Activated CD4-positive, CD25-positive, alpha-beta regulatory T cell (primary cell): ENCODE measurements around the gene MAP3K15.

Experiments used
- DNase-seq, 4 experiments: peaks; one replicate each; lab custom pipeline; 2025; lab: John Stamatoyannopoulos, UW

The MAP3K15 gene

DNA sequence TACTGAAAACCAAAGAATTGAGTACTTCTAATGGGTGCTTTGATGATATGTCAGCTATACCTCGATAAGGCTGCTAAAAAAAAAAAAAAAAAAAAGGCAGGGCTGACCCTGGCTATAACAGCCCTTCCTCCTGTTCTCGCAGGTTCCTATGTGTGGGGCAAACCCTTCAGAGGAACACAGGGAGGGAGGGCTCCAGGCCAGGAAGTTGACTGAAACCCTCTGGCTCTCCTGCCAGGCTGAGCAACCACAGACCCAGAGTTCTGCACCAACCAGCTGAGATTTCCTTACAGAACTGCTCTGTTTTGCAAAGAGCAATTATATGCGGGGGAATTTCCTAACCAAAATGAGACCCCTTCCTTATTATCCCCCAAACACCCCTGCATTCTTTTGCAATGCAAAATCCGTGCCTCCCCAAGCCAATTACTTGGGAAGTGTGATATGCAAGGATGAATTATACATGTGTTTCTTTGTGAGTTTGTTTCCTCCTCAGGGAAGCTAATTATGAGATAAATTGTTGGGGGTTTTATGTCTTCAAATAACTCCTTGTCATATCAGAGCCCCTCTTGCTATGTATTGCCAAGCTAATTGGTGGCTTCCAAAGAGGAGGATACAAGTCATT lies 126.0 kb downstream of the MAP3K15 start:
- no peak for DNase-seq

DNA sequence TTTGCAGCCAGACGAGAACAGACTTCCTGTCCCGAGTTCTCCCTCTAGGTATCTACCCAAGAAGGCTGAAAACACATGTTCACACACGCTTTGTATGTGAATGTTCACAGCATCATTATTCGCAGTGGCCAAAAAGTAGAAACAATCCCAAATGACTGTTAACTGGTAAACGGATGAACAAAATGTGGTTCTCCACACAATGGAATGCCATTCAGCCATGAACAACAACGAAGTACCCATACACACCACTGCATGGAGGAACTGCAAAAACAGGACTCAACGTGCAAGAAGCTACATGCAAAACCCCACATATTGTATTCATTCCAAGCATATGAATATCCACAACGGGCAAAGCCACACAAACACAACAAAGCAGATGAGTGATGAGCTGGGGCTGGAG lies 126.6 kb downstream of the MAP3K15 start:
- DNase-seq: no peak

DNA sequence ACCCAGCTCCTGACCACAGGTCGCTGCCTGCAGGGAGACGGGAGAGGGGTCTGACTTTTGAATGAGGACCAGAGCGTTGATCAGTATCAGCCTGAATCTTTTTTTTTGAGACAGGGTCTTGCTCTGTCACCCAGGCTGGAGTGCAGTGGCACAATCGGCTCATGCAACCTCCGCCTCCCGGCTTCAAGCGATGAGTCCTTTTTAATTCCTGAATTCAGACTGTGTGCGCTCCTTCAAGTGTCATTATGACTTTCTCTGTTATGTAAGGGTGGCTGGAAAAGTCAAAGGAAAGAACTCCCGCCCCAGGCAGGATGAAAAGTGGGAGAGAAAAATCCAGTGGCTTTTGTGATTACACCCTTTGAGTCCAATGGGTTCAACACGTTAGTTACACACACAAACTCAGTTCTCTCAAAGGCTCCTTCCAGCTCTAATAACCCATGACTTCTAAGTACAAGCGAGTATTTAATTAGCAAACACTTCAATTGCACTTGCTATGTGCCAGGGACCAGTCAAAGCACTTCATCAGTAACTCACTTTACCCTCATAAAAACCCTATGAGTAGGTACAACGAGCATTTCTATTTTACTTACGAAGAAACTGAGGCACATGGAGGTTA lies 127.1 kb downstream of the MAP3K15 start:
- DNase-seq: no peak

DNA sequence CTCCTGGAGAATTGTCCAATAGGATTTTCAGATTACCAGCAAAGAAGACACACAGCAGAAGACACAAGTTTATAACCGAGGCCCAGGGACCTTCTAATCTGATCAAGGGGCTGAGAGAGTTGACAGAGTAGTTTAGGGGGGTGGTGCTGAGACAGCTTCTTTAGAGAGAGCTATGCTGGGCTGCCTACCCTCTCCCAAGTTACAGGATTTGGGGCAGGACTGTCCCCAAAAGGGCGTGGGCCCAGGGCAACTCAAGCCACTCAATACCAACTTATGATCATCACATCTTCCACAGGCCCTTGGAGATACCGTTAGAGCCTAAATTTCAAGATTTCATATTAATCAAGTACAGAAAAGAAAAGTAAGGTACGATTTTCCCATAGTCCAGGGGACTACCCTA lies 128.6 kb downstream of the MAP3K15 start:
- DNase-seq: no peak

DNA sequence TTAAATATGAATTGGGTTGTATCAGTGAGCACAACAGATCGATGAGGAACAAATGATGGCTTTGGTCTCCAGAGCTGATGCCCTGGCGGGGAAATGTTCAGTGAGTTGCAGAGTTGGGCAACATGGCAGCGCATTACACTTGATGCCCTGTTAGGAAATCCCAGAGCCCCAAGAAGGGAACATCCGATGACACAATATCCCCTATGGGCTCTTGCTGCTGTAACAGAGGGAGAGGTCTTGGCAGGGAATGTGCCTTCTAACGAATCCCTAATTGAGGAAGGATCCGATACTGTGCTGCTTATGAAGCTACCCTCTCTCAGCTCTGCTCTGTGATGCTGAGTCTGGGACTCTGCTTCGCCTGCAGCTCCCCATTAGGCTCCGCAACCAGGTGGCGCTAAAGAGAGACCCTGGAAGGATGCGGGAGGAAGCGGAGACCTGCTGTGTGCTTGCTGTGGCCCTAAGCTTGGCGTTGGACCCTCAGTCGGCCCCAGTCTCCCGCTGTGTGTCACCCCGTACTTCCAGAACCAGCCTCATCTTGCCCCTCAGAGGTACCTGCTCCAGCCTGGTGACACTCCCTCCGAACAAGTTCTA lies 132.7 kb downstream of the MAP3K15 start:
- DNase-seq: peak; percentile 0 to 9 (median 5)

DNA sequence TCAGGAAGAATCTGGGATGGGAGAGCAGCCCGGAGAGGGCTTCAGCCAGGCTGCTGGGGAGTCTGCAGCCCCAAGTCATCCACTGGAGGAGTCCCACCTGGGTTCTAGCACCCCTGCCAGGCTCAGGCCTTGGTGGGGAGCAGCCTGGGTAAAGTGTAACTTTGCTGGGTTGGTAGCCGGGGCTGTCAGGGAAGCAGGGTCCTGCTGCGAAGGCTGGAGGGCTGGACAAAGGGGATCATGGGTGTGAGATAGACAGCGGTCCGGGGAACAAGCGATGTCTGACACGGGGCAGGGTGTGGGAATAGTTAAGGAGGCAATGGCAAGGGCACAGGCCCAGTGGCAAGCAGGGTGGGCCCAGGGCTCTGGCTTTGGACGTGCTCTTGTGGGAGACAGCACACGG lies 134.0 kb downstream of the MAP3K15 start:
- DNase-seq: no peak

DNA sequence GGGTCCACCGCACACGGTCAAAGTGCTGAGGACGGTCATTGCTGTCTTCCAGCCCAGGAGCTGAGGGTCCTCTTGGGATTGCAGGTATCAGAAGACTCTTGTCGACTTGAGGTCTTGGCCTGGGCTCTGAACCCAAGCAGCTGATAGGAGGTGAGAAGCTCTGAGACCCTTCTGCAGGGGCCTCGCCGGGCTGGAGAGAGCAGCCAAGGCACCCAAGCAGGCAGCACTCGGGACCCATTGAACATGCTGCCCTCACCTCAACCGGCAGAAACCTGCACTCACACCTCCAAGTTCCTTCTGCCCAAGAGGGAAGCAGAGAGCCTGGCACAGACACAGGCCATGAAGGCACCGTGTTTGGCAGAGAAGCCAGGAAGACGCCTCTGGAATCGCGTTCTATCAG lies 137.5 kb downstream of the MAP3K15 start:
- no peak for DNase-seq

DNA sequence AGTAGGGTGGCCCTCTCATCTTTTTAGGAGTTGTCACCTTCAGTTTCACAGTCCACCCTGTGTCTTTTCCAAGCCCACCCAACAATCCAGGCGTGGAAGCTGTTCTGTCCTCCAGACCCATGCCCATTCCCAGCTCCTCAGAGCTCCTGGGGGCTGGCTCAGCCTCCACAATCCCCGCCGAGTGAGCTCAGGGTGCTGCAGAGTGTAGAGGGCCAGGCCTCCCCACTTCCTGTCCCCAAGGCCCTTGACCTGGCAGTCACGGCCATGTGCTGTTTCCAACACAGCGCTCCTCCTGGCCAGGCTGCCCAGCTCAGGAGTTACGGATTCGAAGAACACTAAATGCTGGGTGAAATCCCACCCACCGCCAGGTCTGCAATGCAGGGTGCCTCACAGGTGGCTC lies 139.8 kb downstream of the MAP3K15 start:
- no peak for DNase-seq

DNA sequence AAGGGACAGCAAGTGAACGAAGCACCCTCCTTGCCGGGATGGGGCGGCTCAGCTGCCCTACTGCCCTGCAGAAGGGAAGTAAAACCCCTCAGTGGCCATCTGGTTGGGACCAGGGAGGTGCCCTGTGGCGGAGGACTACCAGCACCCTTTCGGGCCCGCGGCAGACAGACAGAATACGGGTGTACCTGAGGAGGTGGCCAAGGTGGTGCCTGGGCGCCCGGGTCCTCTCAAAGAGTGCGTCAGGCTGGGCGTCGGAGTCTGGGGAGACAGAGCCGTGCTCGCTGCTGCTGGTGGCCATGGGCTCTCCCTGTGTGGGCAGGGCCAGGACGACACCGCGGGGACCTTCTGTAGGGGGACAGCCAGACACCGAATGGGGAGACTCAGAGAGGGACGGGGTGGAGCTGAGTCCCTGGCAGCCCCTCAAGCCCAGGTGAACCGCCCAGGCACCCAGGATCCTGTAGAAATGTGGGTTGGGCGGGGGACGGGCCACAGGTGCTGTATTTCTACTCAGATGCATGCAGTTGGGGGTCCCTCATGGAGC lies 141.9 kb downstream of the MAP3K15 start:
- no peak for DNase-seq

DNA sequence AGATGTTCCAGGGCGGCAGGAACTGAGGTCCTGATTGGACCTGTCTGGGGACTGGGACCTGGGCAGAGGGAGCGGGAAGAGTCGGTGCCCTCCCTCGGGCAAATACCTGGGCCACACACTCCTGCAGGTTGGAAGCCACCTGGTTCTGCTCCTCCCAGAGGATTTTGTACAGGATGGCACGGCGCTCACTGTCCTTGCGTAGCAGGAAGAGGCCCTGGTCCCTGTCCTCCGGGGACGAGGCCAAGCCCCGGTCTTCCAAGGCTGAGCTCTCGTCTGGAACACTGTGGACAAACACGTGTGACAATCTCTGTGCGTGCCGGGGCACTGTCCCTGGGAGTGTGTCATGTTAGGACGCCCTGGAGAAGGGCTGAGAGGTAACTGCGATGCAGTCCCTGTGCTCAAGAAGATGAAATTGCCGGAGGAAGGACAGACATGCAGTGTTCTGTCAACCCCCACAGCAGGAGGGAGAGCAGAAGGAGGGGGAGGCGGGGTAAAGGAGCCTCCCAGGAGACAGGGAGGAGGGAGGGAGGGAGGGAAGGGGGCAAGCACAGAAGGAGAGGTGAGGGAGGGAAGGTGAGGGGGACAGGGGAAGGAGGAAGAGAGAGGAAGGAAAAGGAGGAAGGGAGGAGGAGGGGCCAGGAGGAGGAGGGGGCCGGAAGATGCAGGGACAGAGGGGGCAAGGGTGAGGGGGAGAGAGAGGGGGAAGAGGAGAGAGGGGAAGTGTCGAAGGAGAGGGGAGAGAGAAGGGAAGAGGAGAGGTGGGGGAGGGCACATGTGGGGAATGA lies 142.6 kb downstream of the MAP3K15 start:
- DNase-seq: no peak

DNA sequence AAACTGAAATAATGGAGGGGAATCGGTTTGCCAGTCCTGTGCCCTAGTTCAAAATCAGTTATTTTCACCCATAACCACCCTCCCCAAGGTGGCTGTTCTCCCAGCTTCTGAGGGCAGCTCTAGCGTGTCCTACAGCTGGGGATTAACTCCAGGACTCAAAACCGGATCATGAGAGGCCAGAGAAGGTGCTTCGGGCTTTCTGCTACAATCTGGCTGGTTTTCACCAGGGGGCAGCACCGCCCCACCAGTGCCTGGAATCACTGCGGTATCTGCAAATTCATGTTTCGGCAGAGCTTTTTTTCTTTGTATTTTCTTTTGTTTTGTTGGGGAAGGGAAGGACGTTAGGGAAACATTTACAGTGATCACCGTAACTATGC lies 143.2 kb downstream of the MAP3K15 start:
- peak; percentile 4 to 40 (median 22) for DNase-seq

DNA sequence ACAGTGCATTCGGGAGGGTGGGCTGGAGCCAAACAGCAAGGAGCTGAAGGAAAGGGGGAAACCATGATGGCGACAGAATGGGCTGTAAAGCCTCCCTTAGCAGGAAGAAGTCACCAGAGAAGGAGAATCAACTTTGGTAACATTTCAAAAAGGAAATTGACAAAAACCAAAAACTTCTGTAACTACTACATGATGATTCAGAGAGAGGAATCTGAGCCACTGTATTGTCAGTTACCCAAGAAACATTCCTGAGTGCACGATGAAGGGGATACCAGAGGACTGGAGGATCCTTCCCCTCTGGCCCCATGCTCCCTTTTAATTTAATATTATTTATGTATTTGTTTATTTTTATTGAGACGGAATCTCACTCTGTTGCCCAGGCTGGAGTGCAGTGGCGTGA lies 145.2 kb downstream of the MAP3K15 start:
- no peak for DNase-seq

DNA sequence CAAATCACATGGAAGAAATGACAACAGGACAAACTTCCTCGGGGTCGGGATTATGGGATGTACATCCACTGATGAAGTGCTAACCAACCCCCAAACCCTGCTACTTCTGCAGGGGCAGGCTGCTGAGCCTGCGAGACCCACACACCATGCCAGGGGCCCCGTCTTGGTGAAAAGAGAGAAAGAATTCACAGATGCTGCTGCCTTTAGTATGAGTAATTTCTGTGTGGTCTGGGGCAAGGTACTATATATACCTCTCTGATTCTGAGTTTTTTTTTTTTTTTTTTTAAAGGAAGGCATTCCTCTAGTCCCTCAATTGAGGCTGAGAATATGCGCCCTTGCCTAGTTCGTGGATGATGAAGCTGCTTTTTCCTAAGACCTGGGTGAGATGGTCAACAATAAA lies 146.7 kb downstream of the MAP3K15 start:
- DNase-seq: no peak

DNA sequence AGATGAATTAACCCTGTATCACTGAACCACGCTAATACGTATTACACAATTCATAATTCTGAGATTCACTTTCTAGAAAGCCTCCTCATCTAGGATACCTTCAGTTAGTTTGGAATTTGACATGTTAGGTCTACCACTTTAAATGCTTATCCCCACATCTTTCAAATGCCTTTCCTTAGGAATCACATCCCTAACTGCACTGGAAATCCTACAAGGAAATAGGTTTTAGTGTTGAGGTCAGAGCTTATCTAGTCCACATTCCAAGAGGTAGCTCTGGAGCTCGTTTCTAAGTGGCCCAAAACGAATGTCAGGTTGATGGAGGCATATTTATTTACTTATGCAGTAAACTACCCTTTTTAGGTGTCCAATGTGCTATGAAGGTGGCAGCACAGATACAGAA lies 153.6 kb downstream of the MAP3K15 start:
- DNase-seq: no peak

DNA sequence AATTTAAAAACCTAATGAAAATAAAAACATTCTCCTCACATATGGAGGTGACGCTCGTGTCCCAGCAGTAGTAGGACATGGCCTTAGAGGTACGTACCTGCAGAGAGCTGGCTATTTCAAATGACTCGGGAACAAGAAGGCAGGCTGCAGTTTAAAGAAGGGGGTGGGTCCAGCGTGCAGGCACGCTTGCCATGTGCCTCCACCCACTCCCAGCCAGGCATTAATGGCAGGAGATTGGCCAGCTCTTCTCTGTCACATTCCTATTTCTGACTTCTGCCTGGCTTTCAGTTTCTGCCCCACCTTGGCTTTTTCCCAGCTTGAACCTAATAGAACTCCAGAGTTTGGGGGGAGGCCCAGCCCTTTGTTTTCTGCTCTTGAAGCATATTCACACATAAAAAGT lies 154.4 kb downstream of the MAP3K15 start:
- DNase-seq: no peak

DNA sequence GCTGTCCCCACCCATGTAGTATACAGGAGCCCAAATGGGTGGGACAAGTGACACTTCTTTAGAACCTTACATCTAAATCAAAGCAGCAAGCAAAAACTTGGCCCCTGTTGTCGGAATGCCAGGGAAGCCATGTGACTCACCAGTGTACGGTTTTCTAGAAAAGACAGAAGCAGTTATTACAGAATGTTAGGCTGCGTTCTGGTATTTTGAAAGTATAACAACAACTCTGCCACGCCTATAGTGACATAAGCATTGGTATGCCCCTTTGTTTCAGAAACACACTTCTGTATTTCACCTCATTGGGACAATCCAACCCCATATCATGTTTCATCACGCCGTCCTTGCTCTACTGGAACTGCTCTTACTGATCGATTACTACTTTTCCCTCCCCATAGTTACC lies 156.8 kb downstream of the MAP3K15 start:
- no peak for DNase-seq

DNA sequence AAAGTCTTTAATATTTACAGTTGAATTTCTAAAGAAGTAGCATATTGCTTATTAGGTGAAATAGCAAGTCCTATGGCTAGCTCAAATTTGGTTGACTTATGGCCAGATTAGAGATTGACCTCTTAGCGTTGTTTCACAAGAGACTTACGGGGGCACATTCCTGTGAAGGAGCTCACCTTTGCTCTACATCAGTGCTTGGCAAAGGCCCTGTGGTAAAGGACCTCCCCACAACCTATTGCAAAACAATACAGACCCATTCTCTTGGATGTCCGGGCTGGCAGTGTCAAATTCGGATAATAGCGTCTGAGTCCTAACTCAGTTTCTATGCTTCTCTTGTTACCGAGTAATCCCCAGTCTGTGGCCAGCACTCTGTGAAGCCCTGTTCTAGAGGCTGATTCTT lies 160.7 kb downstream of the MAP3K15 start:
- no peak for DNase-seq

DNA sequence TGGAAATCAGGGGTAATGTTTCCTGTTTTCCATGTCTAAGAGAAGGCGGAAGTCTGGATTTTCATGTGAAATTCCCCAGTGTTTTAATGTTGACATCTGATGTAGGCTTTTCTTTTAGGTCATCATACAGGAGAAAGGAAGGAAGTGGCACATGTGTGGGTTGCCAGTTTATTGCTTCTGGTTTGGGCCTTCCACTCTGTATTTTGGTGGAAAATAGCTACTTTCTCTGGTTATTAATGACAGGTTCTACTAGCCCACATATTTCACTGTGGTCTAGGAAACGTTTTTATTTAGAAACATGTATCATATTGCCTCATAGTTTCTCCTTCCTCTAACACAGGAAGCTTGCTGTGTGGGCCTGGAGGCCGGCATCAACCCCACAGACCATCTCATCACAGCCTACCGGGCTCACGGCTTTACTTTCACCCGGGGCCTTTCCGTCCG lies 164.3 kb downstream of the MAP3K15 start:
- DNase-seq: no peak

DNA sequence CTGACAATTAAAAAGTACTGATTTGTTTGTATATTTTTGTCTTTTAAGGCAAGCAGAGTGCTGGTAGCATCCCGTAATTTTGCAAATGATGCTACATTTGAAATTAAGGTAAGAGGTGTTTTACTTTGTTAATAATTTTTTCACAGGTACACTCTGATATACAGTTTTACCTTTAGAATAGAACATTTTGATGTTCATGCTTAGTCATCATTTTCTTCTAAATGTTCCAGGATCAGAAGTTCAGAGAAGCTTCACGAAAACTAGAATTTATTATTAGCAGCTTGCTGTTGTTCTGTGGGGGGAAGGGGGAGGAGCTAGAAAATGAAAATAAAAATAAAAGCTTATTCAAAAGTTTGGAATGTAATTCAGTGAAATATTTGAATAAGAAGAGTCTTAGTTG lies 166.0 kb downstream of the MAP3K15 start:
- DNase-seq: no peak

DNA sequence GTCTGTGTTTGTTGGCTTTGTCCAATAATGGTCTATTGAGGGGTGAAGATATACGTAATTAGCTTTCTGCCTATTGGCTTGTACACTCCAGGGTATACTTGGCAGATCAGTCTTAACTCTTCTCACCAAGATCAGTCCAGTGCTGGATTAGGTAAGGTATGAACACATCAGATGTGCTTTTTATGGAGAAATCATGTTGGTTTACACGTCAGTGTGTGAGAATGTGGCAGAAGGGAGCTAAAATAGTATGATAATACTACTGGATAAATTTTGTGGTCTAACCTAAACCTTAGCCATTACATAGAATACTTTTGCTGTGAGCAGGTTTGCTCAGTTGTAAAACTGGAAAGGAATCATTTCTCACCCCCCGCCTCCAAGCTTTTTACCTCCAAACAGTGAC lies 167.4 kb downstream of the MAP3K15 start:
- no peak for DNase-seq

DNA sequence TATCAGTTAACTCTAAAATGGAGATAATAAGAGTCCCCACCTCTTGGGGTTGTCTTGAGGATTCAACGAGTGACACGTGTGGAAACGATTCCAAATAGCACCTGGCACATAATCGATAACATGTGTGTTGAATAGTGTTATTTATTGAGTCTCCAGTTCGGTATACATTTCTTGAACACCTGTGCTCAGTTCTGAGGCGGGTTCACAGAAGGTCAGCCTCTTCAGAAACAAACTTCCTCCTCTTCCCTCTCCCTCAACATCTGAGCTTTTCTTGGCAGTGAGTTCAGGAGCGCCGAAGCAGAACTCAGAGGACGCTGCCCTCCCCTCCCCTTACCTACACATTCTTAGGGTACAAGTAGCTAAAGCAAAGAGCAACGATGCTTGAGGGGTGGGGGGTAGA lies 170.6 kb downstream of the MAP3K15 start:
- DNase-seq: no peak

DNA sequence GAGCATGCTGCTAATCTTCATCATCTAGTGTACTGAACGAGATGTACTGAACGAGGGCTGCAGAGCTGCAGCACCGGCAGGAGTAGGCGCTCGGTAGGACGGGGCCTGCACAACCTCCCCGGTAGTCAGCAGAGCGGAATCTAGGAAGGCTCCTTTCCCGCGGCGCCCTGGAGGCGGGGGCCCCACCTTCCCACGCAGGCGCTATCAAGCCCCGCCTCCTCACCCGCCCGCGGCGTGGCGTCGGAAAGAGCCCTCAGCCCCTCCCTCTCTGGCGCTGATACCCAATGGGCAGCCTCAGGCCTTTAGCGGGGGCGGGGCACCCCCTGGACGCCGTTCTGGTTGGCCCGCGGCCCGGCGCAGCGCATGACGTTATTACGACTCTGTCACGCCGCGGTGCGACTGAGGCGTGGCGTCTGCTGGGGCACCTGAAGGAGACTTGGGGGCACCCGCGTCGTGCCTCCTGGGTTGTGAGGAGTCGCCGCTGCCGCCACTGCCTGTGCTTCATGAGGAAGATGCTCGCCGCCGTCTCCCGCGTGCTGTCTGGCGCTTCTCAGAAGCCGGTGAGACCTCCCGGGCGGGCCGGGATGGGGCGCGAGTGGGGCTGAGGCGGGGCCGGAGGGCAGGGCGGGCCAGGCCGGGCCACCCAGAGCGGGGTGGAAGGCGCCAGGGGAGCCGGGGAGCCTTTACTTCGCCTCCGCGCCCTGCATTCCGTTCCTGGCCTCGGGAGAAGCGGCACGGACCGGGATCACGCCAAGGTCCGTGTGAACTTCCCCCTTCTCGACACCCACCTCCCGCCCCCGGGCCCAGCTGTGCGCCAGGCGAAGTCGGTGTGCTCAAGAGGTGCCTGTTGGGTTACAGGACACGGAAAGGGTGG lies 171.5 kb downstream of the MAP3K15 start, which contains the start of gene PDHA1:
Gene PDHA1 (plus strand): TSS at position 393 of the 874 bp plus-strand sequence. CDS start 111 bp downstream, at position 504.
- DNase-seq: peak; percentile 79 to 87 (median 80)
